GM21825 (cell line): Measurements from ENCODE around the gene ADIG.

Experiments
- ATAC-seq: cut with Tn5 transposase; IDR thresholded peaks from one replicate; pipeline ENCODE4 v1.9.1; 2021; ENCODE audit warnings: mild to moderate bottlenecking, moderate library complexity; ENCODE audit not compliant: unreplicated experiment

The ADIG gene

GRCh38 chr20:38581013-38581412 is at the start of gene ADIG:
Gene ADIG (plus strand): TSS chr20:38581197. CDS start chr20:38581251, 54 bp downstream.
- no peak for ATAC-seq

- ATAC-seq = no peak
These were observed 46.2 kb upstream of the ADIG start for GRCh38 chr20:38534756-38535155.

- no peak for ATAC-seq
These were observed 44.7 kb upstream of the ADIG start for GRCh38 chr20:38536310-38536709.

- no peak for ATAC-seq
These were observed 43.8 kb upstream of the ADIG start for GRCh38 chr20:38537176-38537575.

GRCh38 chr20:38538789-38539188 is 42.2 kb upstream of the ADIG start:
- no peak for ATAC-seq

- no peak for ATAC-seq
These were observed 37.7 kb upstream of the ADIG start for GRCh38 chr20:38543014-38543906.

- ATAC-seq = no peak
These were observed 35.2 kb upstream of the ADIG start for GRCh38 chr20:38545771-38546170.

- ATAC-seq = no peak
These were observed 33.5 kb upstream of the ADIG start for GRCh38 chr20:38547288-38548085.

GRCh38 chr20:38548356-38549083 is 32.5 kb upstream of the ADIG start:
- no peak for ATAC-seq

- no peak for ATAC-seq
These were observed 30.7 kb upstream of the ADIG start for GRCh38 chr20:38550274-38550673.

- ATAC-seq = no peak
These were observed 29.9 kb upstream of the ADIG start for GRCh38 chr20:38551056-38551626.

GRCh38 chr20:38554986-38555385 is 26.0 kb upstream of the ADIG start:
- ATAC-seq = no peak

- no peak for ATAC-seq
These were observed 25.6 kb upstream of the ADIG start for GRCh38 chr20:38555395-38555794.

GRCh38 chr20:38557174-38557573 is 23.8 kb upstream of the ADIG start:
- ATAC-seq = no peak

- no peak for ATAC-seq
These were observed 22.2 kb upstream of the ADIG start for GRCh38 chr20:38558596-38559360.

- ATAC-seq = no peak
These were observed 21.2 kb upstream of the ADIG start for GRCh38 chr20:38559764-38560163.

GRCh38 chr20:38563802-38564431 is 17.1 kb upstream of the ADIG start:
- no peak for ATAC-seq

GRCh38 chr20:38564680-38565079 is 16.3 kb upstream of the ADIG start:
- ATAC-seq = no peak

- no peak for ATAC-seq
These were observed 14.9 kb upstream of the ADIG start for GRCh38 chr20:38566036-38566598.
